ENCODE data around the gene AHCYL2.

Gene AHCYL2

DNA sequence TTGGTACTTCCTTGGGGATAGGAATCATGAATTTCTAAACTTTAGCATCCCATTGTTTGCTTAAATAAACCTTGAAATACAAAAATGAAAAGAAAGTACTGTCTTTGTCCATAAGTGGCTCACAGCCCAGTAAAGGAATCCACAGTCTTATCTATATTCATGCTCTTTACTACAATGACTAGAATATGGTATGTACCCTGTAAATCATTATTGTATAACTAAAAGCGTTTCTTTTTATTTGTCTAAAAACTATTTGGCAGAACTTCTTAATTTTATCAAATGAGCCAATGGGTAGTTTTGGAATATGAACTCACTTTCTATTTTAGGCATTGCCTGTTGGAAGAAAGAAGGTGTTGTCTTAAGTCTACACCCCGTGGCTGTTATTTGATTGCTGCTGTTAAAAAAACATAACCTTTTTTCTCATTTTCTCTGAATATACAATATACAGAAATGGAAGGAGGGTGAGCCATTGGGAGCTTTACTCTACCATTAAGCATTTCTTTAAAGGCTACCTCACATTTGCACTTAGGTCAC is 197.0 kb downstream of the AHCYL2 start:
- DNase-seq (ENCODE audit: low read depth): no peak
- no peak for TF ChIP-seq CTCF (conservative IDR thresholded peaks at IDR 0.05; ENCODE audit: low read length)
- no peak overlapping the region for H3K4me3 ChIP-seq (ENCODE audit: low read length)

GRCh38 chr7:129422727-129423126 is 197.9 kb downstream of the AHCYL2 start:
- DNase-seq (ENCODE audit: low read depth): no peak
- H3K4me3 ChIP-seq (ENCODE audit: low read length): no peak overlapping the region
- TF ChIP-seq CTCF (conservative IDR thresholded peaks at IDR 0.05; ENCODE audit: low read length): no peak

- DNase-seq (ENCODE audit: low read depth): no peak
- no peak overlapping the region for H3K4me3 ChIP-seq (ENCODE audit: low read length)
- TF ChIP-seq CTCF (conservative IDR thresholded peaks at IDR 0.05; ENCODE audit: low read length): no peak
Observed at GRCh38 chr7:129423700-129424410, 199.0 kb downstream of the AHCYL2 start.

GRCh38 chr7:129426482-129426881 is 201.7 kb downstream of the AHCYL2 start:
- no peak for TF ChIP-seq CTCF (conservative IDR thresholded peaks at IDR 0.05; ENCODE audit: low read length)
- H3K4me3 ChIP-seq (ENCODE audit: low read length): no peak overlapping the region
- DNase-seq (ENCODE audit: low read depth): no peak

DNA sequence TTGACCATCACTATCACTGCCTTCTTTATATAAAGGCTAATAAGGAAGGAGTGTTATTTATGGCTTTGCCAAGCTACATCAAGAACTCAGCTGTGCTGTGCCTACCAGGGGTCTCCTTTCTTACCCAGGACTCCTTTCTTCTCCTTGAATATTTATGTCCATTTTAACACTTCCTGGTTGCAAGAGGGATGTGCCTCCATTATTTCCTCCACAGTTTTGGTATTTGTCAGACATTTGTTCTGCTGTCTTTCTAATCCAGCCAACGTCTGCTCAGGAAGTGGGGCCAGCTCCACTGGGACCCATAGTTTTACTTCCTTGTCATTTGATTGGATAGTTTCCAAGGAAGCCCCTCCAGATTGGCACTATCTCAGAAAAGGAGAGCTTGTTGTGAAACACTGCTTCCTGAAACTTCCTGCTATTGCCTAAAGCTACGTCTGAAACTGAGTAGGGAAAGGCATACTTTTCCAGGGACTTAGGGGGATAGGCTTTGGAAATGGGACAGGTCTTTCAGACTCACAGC is 202.8 kb downstream of the AHCYL2 start:
- DNase-seq (ENCODE audit: low read depth): no peak
- H3K4me3 ChIP-seq (ENCODE audit: low read length): no peak overlapping the region
- TF ChIP-seq CTCF (conservative IDR thresholded peaks at IDR 0.05; ENCODE audit: low read length): no peak

- no peak; the same call in 1 of the 2 replicates for TF ChIP-seq CTCF (conservative IDR thresholded peaks at IDR 0.05; ENCODE audit: low read length)
- DNase-seq (ENCODE audit: low read depth): peak; percentile 44
- H3K4me3 ChIP-seq (ENCODE audit: low read length): no peak overlapping the region
Observed at GRCh38 chr7:129431911-129432643, 207.2 kb downstream of the AHCYL2 start.

Measured in AG10803 (cell line).